ENCODE measurements around the gene NABP2.

- no peak for TF ChIP-seq CTCF (IDR thresholded peaks at IDR 0.05)
- TF ChIP-seq ZFX (IDR thresholded peaks at IDR 0.05; ENCODE audit: borderline replicate concordance) = no peak
Observed at GRCh38 chr12:56205445-56205844, 18.7 kb upstream of the NABP2 start.

Measured in 22Rv1 (cell line).